Embryonic facial prominence (tissue), 1 donor: ENCODE results near the gene CLIC5.

Source experiments
- DNase-seq: peaks from one replicate; pipeline ENCODE4 v3.0.0-alpha.2; 2016; ENCODE audit errors: extremely low spot score

CLIC5 gene

GRCh38 chr6:45997875-45998506 is 17.7 kb downstream of the CLIC5 start:
- DNase-seq, result no peak

- DNase-seq, result no peak
These were observed 24.5 kb downstream of the CLIC5 start for GRCh38 chr6:45991189-45991588.

- no peak for DNase-seq
These were observed 25.5 kb downstream of the CLIC5 start for GRCh38 chr6:45990162-45990561.

- no peak for DNase-seq
These were observed 27.0 kb downstream of the CLIC5 start for GRCh38 chr6:45988635-45989034.

- DNase-seq, result no peak
These were observed 27.8 kb downstream of the CLIC5 start for GRCh38 chr6:45987856-45988255.

- DNase-seq, result no peak
These were observed 28.9 kb downstream of the CLIC5 start for GRCh38 chr6:45986746-45987274.

GRCh38 chr6:45984788-45985425 is 30.8 kb downstream of the CLIC5 start:
- no peak for DNase-seq

GRCh38 chr6:45984347-45984746 is 31.3 kb downstream of the CLIC5 start:
- no peak for DNase-seq

GRCh38 chr6:45983062-45983461 is 32.6 kb downstream of the CLIC5 start:
- no peak for DNase-seq

GRCh38 chr6:45982280-45983036 is 33.2 kb downstream of the CLIC5 start:
- DNase-seq, result no peak

GRCh38 chr6:45981046-45981445 is 34.6 kb downstream of the CLIC5 start:
- DNase-seq, result no peak

- DNase-seq, result no peak
These were observed 36.3 kb downstream of the CLIC5 start for GRCh38 chr6:45979311-45979710.

- no peak for DNase-seq
These were observed 41.1 kb downstream of the CLIC5 start for GRCh38 chr6:45974596-45974995.

- no peak for DNase-seq
These were observed 42.7 kb downstream of the CLIC5 start for GRCh38 chr6:45972795-45973503.

GRCh38 chr6:45971287-45971686 is 44.4 kb downstream of the CLIC5 start:
- no peak for DNase-seq

- no peak for DNase-seq
These were observed 45.3 kb downstream of the CLIC5 start for GRCh38 chr6:45970326-45970725.

- no peak for DNase-seq
These were observed 45.8 kb downstream of the CLIC5 start for GRCh38 chr6:45969883-45970282.

- no peak for DNase-seq
These were observed 46.6 kb downstream of the CLIC5 start for GRCh38 chr6:45969026-45969425.

GRCh38 chr6:45967363-45967762 is 48.3 kb downstream of the CLIC5 start:
- no peak for DNase-seq

GRCh38 chr6:45966797-45967196 is 48.9 kb downstream of the CLIC5 start:
- no peak for DNase-seq

GRCh38 chr6:45966340-45966739 is 49.3 kb downstream of the CLIC5 start:
- no peak for DNase-seq

- DNase-seq, result no peak
These were observed 49.9 kb downstream of the CLIC5 start for GRCh38 chr6:45965792-45966191.
